ENCODE data around the gene FGF1. TPM values are rescaled to one million over a fixed set of nuclear protein-coding genes. Genes with fewer than 3 reads are reported as not detected.

The FGF1 gene
- total RNA-seq, 1 donor from 2014 or later, result not detected

DNA sequence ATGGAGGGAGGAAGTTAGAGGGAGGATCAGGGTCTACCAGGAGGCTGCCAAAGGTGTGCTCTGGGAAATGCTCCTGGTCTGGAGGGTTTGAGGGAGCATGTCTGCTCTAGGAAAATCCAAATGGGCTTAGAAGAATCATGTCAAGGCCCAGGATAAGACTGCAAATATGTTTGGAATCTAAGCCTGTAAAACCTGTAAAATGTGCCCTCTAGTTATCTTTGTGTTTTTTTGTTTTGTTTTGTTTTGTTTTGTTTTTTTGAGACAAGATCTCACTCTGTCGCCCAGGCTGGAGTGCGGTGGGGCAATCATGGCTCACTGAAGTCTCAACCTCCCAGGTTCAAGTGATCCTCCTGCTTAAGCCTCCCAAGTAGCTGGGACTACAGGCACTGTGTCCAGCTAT lies 135.4 kb downstream of the FGF1 start:
- TF ChIP-seq EZH2 (IDR thresholded peaks at IDR 0.05), result no peak
- TF ChIP-seq, protein P1, sequence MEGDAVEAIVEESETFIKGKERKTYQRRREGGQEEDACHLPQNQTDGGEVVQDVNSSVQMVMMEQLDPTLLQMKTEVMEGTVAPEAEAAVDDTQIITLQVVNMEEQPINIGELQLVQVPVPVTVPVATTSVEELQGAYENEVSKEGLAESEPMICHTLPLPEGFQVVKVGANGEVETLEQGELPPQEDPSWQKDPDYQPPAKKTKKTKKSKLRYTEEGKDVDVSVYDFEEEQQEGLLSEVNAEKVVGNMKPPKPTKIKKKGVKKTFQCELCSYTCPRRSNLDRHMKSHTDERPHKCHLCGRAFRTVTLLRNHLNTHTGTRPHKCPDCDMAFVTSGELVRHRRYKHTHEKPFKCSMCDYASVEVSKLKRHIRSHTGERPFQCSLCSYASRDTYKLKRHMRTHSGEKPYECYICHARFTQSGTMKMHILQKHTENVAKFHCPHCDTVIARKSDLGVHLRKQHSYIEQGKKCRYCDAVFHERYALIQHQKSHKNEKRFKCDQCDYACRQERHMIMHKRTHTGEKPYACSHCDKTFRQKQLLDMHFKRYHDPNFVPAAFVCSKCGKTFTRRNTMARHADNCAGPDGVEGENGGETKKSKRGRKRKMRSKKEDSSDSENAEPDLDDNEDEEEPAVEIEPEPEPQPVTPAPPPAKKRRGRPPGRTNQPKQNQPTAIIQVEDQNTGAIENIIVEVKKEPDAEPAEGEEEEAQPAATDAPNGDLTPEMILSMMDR (IDR thresholded peaks at IDR 0.05), result no peak
- no peak for TF ChIP-seq EZH2phosphoT487 (IDR thresholded peaks at IDR 0.05)
- peaks cover 4% of the 10 kb centered on the region for H3K27me3 Mint-ChIP-seq (ENCODE audit: insufficient read depth, low read depth)
- no peaks in the 10 kb centered on the region for H3K9me3 Mint-ChIP-seq
- H3K27ac Mint-ChIP-seq, result no peak overlapping the region
- Histone ChIP-seq H3K36me3 (no peaks in the 10 kb centered on the region), H3K9ac (no peak overlapping the region), H3F3A (ENCODE audit: low read depth) (peaks cover 27% of the 10 kb centered on the region), H3K27me3 (peaks cover 35% of the 10 kb centered on the region), H3K4me1 (peaks cover 13% of the 10 kb centered on the region), H3K79me2 (ENCODE audit: low read depth) (no peaks in the 10 kb centered on the region), H3K9me3 (ENCODE audit: low read depth) (no peaks in the 10 kb centered on the region), H3K4me3 (no peak overlapping the region), H3K27ac (no peak overlapping the region), H2AFZ (replicated peaks) (no peak overlapping the region), H4K20me1 (ENCODE audit: low read depth) (peaks cover 4% of the 10 kb centered on the region), H3K4me2 (no peak overlapping the region)
- DNase-seq (ENCODE audit: low spot score), result no peak
- peak overlapping the region; percentile 55 for H3K4me3 Mint-ChIP-seq
- H3K4me1 Mint-ChIP-seq, result peaks cover 45% of the 10 kb centered on the region
- H3K36me3 Mint-ChIP-seq, result no peaks in the 10 kb centered on the region

DNA sequence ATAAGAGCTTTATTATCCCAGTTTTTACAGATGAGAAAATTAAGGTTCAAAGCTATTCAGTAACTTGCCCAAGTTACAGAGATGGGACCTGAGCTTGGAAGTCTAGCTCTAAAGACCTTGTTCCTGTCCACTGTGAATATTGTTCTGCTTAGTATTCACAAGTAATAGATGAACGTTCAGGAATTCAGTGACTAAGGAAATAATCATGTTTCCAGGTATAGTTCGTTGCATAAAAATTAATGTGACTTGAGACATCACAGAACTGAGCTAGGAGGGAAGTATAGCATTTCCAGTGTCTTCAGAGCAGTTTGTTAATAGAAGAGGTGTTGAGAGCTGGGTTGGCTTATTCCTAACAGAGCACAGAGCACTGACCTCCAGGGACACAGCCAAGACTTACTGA lies 136.1 kb downstream of the FGF1 start:
- peaks cover 35% of the 10 kb centered on the region for H3K27me3 ChIP-seq
- peaks cover 13% of the 10 kb centered on the region for H3K4me1 ChIP-seq
- H3K4me3 ChIP-seq, result no peak overlapping the region
- no peak for DNase-seq (ENCODE audit: low spot score)
- H3K4me2 ChIP-seq, result no peak overlapping the region
- H3K36me3 ChIP-seq, result no peaks in the 10 kb centered on the region
- Mint-ChIP-seq H3K4me1 (peaks cover 47% of the 10 kb centered on the region), H3K9me3 (no peaks in the 10 kb centered on the region), H3K27me3 (ENCODE audit: insufficient read depth, low read depth) (peaks cover 4% of the 10 kb centered on the region), H3K4me3 (no peak overlapping the region), H3K36me3 (no peaks in the 10 kb centered on the region), H3K27ac (no peak overlapping the region)
- H3K9me3 ChIP-seq (ENCODE audit: low read depth), result no peaks in the 10 kb centered on the region
- TF ChIP-seq, protein P1 (IDR thresholded peaks at IDR 0.05), result no peak
- TF ChIP-seq EZH2 (IDR thresholded peaks at IDR 0.05), result no peak
- no peak for TF ChIP-seq EZH2phosphoT487 (IDR thresholded peaks at IDR 0.05)
- no peaks in the 10 kb centered on the region for H3K79me2 ChIP-seq (ENCODE audit: low read depth)
- H3K27ac ChIP-seq, result no peak overlapping the region
- H3K9ac ChIP-seq, result no peak overlapping the region
- peaks cover 27% of the 10 kb centered on the region for H3F3A ChIP-seq (ENCODE audit: low read depth)
- no peak overlapping the region for H2AFZ ChIP-seq (replicated peaks)
- H4K20me1 ChIP-seq (ENCODE audit: low read depth), result peaks cover 4% of the 10 kb centered on the region

DNA sequence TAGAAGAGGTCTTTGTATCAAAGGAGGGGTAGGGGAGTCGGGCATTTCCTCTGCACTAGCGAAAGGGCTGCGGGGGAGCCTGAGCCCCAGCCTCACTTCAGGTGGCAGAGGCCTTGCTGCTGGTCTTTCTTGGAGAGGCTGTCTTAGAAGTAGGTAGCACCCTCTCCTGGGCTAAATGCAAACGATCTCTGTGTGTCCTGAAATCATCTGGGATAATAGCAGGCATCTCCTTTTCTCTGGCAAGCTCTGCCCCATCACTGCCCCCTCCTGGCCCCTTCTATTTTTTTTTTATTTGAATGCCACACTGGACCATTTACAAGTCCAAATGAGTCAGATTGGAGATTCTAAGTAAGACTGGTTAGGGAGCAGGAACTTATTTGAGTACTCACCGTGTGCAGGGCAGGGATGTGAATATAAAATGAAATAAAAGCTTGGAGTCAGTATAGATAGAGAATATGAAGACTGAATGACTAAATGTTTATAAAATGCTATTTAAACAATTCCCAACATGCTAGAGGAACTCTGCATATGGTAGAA lies 137.1 kb downstream of the FGF1 start:
- H3F3A ChIP-seq (ENCODE audit: low read depth), result peaks cover 27% of the 10 kb centered on the region
- Mint-ChIP-seq H3K36me3 (no peaks in the 10 kb centered on the region), H3K9me3 (no peaks in the 10 kb centered on the region), H3K4me3 (no peak overlapping the region), H3K27me3 (ENCODE audit: insufficient read depth, low read depth) (peaks cover 7% of the 10 kb centered on the region), H3K4me1 (peaks cover 54% of the 10 kb centered on the region), H3K27ac (no peak overlapping the region)
- peaks cover 13% of the 10 kb centered on the region for H3K4me1 ChIP-seq
- peaks cover 4% of the 10 kb centered on the region for H4K20me1 ChIP-seq (ENCODE audit: low read depth)
- no peak overlapping the region for H2AFZ ChIP-seq (replicated peaks)
- H3K9ac ChIP-seq, result no peak overlapping the region
- peak; percentile 91 for DNase-seq (ENCODE audit: low spot score)
- H3K4me3 ChIP-seq, result no peak overlapping the region
- H3K27ac ChIP-seq, result no peak overlapping the region
- H3K27me3 ChIP-seq, result peaks cover 35% of the 10 kb centered on the region
- no peak for TF ChIP-seq EZH2 (IDR thresholded peaks at IDR 0.05)
- TF ChIP-seq, protein P1 (IDR thresholded peaks at IDR 0.05), result peak; percentile 97
- no peak overlapping the region for H3K4me2 ChIP-seq
- no peaks in the 10 kb centered on the region for H3K79me2 ChIP-seq (ENCODE audit: low read depth)
- H3K36me3 ChIP-seq, result no peaks in the 10 kb centered on the region
- no peaks in the 10 kb centered on the region for H3K9me3 ChIP-seq (ENCODE audit: low read depth)
